Stimulated activated CD4-positive, alpha-beta T cell treated with anti-CD3 and anti-CD28 coated beads, Interleukin-1b, Interleukin-23, amount 100 ng/mL, for 1 hour (primary cell): ENCODE measurements around the gene CNIH3.

Experiments used
- DNase-seq, 2 donors: peaks; one replicate each; pipeline ENCODE4 v3.0.0-alpha.2; 2020; ENCODE audit warnings: low read depth in 2 of 2

CNIH3 gene

DNA sequence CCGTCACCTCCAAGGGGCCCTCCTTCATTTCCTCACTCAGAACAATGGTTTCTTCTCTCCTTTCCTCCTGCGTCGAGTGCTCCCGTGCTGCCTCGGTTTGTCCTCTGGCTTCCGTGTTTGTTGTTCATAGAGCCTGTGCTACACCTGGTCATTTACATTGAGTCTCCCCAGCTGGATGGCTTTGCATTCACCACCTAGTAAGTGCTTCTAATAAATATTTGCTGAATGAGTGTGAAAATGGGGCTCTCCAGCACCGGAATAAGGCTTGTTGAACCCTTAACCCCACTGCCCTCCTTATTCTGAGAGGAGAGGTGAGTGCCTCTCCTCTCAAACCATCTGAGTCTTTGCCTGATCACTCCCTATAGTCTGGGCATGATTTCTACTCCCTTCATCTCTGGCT is 104.9 kb downstream of the CNIH3 start:
- no peak for DNase-seq

- no peak for DNase-seq
These were observed 106.7 kb downstream of the CNIH3 start for GRCh38 chr1:224722838-224723237.

GRCh38 chr1:224724566-224724965 is 108.4 kb downstream of the CNIH3 start:
- DNase-seq, result no peak

GRCh38 chr1:224726441-224727182 is 110.5 kb downstream of the CNIH3 start:
- DNase-seq, result no peak

DNA sequence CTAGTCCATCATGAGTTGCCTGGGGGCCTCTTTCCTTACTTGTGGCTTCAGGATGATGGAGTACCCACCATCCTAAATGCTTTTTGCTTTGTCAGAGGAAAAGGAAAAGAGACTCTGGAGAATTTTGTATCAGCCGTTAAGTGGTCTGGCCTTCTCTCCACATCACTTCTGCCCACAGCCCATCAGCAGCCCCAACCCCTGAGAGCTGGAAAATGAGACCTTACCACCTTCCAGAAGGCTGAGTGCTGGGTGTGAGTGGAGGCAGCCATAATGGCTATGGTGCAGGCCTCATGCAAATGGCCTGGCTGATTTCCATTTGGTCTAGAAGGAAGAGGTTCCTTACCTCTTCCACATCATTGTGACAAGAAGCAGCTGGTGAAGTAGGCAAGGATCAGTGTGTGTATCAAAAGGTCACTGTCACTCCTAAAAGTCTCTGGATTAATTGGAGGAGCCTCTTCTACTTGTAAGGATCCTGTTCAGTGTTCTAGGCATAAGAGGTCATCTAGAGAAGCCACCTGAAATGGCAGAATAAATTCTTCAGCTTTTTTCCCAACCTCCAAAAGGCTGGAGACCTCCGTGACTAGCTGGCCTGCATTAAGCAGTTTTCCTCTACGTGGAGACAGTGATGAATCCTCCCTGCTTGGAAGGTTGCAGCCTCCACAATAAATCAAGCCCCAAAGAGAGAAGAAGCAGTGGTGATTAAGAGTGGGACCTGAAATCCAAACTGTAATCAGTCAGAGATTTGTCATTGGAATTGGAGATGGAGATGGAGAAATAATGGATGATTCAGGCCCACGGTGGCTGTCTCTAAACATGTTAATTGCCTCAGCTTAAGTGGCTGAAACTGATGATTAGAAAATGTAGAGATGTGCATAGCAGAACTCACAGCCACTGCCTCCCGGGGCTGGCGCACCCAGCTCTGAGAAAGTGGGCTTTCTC is 111.5 kb downstream of the CNIH3 start:
- no peak for DNase-seq

DNA sequence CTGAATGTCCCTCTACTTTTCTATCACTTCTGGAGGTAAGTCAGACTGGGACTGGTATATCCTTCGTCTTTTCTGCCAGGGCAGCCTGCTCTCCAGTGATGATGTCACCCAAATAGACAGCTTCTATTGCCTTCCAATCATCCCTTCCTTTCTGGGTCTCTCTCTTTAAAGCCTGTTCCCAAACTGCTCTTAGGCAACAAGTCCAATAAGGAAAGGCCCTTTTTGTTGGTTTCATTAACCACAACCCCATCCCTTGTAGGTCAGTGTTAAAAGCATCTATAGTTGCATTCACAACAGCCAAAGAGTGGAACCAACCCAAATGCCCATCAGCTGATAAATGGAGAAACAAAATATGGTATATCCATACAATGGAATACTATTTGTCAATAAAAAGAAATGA is 114.4 kb downstream of the CNIH3 start:
- no peak for DNase-seq

DNA sequence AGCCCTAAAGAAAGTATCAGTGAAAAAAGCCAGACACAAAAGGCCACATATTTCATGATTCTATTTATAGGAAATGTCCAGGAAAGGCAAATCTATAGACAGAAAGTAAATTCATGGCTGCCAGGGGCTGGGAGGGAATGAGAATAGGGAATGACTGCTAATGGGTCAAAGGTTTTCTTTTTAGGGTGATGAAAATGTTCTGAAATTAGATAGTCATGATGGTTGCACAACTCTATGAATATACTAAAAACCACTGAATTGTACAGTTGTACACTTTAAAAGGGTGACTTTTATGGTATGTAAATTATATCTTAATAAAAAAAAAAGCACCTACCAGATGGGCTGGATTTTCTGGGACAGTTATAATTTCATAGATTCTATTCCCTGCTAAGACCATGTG is 114.8 kb downstream of the CNIH3 start:
- DNase-seq, result no peak

DNA sequence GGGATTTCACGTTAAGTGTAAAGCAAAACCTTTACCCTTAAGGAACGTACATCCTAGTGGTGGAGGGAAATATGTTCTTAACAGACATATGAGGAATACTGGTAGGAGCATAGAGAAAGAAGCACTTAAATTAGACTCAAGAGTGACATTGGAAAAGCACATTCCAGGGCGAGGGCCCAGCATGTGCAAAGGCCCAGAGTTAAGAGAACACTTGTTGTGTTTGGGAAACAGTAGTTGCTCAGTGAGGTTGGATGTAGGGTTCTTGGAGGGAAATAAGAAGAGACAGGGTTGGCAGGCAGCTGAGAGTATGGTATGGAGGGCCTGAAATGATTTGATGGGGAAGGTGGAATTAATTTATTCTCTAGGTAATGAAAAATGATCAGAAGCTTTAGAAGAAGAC is 115.5 kb downstream of the CNIH3 start:
- no peak for DNase-seq

- no peak for DNase-seq
These were observed 116.4 kb downstream of the CNIH3 start for GRCh38 chr1:224732377-224733026.

DNA sequence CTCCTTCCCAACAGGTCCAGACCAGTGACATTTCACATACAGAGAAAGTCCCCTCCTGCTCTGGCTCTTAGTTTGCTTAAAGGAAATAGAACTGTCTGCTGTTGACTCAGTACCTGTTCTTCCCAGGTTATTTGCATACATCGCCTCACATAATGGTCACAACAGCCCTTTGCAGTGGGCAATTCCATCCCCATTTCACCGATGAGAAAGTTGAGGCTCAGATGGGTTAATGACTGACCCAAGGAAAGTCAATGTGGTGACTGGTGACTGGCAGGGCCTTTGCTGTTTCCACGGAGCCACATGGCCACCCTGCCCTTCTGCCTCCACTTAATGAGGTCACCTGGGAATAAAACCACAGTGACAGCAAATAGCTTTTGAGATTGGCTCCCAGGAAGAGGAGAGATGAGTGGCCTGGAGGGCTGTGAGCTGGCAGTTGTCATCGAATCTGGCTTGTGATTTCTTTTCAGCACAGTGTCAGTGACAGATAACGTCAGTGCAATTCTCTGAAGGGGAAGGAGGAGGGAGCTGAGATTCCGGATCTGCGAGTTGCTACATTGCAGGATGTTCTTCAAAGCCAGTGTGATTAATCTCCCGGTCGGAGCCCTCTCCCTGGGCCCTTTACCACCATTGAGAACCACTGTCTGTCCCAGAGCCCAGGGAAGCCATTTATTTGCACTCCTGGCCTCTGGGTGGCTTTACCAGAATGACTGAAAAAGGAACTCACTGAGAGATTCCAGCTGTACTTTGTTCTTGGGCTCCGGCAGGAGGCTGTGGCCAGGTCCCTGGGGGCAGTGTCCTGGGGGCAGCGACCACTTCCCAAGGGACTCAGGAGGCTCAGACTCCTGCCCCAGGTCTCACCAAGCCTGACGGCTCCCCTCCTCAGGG is 117.2 kb downstream of the CNIH3 start:
- DNase-seq, result no peak

DNA sequence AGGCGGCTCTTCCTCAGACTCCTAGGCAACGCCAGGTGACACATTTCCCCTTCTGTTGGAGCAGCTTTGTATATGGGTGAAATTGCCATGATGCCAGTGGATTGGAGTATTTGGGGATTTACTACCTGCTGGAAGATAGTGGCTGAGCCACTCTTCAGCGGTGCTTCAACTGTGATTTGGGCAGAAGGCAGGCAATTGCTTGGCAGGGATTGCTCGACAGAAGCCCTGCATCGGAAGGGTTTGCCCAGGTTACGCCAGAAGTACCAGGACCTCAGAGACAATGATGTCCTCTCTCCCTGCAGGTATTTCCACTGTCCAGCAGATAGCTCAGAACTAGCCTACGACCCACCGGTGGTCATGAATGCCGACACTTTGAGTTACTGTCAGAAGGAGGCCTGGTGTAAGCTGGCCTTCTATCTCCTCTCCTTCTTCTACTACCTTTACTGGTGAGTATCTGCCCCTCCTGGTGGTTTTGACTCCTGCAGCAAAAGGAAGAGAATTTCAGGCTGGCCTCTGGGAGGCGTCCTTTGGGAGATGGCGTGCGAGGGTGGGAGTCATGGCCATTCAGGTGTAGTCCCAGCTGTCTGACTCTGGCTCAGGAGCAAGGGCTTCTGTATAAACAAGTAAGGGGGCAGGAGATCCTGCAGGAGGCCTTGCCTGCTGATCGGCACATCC is 118.3 kb downstream of the CNIH3 start:
- DNase-seq, result no peak

GRCh38 chr1:224735159-224735558 is 119.0 kb downstream of the CNIH3 start:
- DNase-seq, result no peak

GRCh38 chr1:224736619-224737352 is 120.7 kb downstream of the CNIH3 start:
- DNase-seq, result no peak

- no peak for DNase-seq
These were observed 121.2 kb downstream of the CNIH3 start for GRCh38 chr1:224737353-224737727.

- DNase-seq, result no peak
These were observed 123.3 kb downstream of the CNIH3 start for GRCh38 chr1:224739303-224739996.

DNA sequence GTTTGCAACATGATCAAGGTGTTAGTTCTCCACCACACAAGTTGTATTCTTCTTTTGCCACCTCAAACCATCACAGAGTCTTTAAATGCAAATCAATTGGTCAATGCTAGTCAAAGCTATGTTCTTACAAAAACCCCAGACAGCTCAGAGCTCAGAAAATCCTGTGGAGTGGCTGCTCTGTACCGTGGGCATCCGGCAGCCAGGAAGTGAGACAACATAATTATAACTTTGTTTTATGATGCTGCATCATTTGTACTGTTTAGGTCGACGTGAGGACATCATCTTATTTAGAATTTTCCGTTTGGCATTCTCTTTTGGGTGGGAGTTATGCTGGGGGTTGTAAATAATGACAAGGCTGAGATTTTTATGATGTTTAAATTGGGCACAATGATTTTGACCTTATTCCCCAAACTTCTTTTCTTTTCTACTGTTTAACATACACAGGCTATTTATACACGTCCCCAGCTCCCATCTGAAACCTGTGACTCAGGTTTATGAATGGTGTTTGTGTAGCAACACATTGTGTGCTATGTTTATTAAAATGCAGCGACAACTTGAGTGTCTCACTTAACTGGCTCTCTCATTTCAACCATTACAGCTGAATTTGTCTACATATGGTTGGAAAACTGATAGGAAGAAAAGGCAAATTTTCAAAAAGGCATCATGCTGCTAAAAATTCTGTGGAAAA is 124.0 kb downstream of the CNIH3 start:
- no peak for DNase-seq

DNA sequence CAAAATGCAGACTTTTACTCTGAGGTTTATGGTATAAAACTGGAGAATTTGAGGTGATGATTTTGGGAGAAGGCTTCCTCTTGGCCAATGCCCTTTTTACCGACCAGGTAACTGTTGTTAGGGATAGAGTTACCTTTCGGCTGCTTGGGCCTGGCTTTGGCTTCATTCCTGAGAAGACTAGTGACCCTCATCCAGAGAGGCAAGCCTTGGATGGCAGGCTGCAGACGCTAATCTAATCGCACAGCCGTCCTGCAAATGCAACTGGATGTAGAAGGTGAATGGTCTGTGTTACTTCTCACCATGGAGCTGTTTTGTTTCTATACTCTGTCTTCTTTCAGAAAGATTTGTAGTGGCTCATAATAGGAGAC is 124.6 kb downstream of the CNIH3 start:
- DNase-seq, result no peak

DNA sequence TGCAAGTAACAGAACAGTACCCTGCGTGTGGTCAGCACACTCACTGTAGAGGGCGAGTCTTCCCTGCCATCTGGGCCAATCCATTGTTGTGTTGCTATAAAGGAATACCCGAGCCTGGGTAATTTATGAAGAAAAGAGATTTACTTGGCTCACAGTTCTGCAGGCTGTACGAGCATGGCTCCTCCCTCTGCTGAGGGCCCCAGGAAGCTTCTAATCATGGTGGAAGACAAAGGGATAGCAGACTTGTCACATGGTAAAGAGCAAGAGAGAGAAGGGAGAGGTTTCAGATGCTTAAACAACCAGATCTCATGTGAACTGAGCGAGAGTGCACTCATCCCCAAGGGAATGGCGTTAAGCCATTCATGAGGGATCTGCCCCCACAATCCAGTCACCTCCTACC is 126.2 kb downstream of the CNIH3 start:
- no peak for DNase-seq

DNA sequence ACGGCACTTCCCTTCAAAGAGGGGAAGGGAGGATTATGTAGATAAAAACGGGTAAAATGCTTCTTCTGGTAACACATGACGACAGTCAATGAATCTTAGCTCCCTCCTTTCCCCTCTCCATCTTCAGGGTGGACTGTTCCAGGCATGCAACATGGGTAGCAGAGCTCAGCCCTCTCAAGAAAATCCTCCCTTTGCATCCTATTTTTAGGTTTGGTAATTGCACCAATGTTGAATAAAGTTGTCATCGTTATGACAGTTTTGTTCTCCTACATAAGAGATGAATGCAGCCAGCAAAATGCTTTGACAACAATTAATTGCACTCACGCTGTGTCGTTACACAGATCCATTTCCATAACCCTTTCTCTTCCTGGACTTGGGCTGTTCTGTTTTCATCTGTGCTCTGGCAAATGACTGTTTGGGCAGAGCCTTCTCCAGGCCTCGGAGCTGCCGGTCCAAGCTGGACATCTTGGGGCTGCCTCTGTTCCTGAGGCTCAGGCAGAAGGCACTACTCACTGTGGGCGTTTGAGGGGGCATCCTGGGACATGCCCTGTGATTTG is 127.6 kb downstream of the CNIH3 start:
- DNase-seq, result no peak
